ENCODE data around the gene ATP6V1D. TPM values are rescaled to one million over a fixed set of nuclear protein-coding genes. Genes with fewer than 3 reads are reported as not detected.

Gene ATP6V1D
- total and polyA plus RNA-seq, 9 of the 15 experiments (the other 6 are each of a cell fraction or from before 2014, with no cell fraction given), result 35.5 to 91.0 (median 50.0) TPM

DNA sequence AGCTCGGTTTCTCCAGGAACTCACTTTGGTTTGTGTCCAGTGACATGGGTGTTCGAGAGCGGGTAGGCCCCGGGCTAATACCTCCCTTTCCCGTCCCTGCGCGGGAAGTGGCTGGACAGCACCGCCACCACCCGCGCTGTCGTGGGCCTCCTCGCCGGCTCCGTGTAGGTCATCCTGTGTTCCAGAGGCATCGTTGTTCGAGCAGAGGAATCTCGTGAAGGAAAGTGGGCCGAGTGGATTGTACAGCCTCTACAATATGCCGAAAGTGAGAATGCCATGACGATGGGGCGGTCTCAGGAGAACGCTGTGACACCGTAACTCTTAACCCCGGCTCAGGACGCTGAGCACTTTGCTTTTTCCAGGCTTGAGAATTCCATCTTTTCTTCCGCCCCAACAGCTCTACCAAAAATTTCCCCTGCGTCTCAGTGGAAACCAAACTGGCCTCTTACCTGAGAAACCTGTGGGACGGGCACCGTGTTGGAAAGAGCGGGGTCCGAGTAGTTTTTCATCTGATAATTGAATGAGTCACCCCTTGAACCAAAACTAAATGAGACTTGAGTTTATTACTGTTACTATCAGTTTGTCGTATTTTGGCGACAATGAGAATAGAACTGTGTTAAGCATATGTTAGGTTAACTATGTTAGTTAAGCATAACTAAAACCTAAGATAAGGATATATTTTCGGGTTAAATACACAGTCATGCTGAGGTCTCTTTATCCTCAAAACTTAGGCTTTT lies 1.0 kb upstream of the ATP6V1D start (continued):
- TF ChIP-seq, protein P1, sequence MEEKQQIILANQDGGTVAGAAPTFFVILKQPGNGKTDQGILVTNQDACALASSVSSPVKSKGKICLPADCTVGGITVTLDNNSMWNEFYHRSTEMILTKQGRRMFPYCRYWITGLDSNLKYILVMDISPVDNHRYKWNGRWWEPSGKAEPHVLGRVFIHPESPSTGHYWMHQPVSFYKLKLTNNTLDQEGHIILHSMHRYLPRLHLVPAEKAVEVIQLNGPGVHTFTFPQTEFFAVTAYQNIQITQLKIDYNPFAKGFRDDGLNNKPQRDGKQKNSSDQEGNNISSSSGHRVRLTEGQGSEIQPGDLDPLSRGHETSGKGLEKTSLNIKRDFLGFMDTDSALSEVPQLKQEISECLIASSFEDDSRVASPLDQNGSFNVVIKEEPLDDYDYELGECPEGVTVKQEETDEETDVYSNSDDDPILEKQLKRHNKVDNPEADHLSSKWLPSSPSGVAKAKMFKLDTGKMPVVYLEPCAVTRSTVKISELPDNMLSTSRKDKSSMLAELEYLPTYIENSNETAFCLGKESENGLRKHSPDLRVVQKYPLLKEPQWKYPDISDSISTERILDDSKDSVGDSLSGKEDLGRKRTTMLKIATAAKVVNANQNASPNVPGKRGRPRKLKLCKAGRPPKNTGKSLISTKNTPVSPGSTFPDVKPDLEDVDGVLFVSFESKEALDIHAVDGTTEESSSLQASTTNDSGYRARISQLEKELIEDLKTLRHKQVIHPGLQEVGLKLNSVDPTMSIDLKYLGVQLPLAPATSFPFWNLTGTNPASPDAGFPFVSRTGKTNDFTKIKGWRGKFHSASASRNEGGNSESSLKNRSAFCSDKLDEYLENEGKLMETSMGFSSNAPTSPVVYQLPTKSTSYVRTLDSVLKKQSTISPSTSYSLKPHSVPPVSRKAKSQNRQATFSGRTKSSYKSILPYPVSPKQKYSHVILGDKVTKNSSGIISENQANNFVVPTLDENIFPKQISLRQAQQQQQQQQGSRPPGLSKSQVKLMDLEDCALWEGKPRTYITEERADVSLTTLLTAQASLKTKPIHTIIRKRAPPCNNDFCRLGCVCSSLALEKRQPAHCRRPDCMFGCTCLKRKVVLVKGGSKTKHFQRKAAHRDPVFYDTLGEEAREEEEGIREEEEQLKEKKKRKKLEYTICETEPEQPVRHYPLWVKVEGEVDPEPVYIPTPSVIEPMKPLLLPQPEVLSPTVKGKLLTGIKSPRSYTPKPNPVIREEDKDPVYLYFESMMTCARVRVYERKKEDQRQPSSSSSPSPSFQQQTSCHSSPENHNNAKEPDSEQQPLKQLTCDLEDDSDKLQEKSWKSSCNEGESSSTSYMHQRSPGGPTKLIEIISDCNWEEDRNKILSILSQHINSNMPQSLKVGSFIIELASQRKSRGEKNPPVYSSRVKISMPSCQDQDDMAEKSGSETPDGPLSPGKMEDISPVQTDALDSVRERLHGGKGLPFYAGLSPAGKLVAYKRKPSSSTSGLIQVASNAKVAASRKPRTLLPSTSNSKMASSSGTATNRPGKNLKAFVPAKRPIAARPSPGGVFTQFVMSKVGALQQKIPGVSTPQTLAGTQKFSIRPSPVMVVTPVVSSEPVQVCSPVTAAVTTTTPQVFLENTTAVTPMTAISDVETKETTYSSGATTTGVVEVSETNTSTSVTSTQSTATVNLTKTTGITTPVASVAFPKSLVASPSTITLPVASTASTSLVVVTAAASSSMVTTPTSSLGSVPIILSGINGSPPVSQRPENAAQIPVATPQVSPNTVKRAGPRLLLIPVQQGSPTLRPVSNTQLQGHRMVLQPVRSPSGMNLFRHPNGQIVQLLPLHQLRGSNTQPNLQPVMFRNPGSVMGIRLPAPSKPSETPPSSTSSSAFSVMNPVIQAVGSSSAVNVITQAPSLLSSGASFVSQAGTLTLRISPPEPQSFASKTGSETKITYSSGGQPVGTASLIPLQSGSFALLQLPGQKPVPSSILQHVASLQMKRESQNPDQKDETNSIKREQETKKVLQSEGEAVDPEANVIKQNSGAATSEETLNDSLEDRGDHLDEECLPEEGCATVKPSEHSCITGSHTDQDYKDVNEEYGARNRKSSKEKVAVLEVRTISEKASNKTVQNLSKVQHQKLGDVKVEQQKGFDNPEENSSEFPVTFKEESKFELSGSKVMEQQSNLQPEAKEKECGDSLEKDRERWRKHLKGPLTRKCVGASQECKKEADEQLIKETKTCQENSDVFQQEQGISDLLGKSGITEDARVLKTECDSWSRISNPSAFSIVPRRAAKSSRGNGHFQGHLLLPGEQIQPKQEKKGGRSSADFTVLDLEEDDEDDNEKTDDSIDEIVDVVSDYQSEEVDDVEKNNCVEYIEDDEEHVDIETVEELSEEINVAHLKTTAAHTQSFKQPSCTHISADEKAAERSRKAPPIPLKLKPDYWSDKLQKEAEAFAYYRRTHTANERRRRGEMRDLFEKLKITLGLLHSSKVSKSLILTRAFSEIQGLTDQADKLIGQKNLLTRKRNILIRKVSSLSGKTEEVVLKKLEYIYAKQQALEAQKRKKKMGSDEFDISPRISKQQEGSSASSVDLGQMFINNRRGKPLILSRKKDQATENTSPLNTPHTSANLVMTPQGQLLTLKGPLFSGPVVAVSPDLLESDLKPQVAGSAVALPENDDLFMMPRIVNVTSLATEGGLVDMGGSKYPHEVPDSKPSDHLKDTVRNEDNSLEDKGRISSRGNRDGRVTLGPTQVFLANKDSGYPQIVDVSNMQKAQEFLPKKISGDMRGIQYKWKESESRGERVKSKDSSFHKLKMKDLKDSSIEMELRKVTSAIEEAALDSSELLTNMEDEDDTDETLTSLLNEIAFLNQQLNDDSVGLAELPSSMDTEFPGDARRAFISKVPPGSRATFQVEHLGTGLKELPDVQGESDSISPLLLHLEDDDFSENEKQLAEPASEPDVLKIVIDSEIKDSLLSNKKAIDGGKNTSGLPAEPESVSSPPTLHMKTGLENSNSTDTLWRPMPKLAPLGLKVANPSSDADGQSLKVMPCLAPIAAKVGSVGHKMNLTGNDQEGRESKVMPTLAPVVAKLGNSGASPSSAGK (IDR thresholded peaks at IDR 0.05), result no peak
- TF ChIP-seq ZNF143 (CRISPR knock-in tag; IDR thresholded peaks at IDR 0.05) (no peak), FOSL1 (tag; conservative IDR thresholded peaks at IDR 0.05) (peak; percentile 69), KAT7 (CRISPR knock-in tag; IDR thresholded peaks at IDR 0.05; ENCODE audit: borderline replicate concordance) (0 out of 2 replicates have a peak, but pooled peaks have one; percentile 74), MEIS2 (IDR thresholded peaks at IDR 0.05; ENCODE audit: partially characterized antibody) (no peak), SMAD4 (CRISPR knock-in tag; conservative IDR thresholded peaks at IDR 0.05) (no peak), PCBP2 (IDR thresholded peaks at IDR 0.05; ENCODE audit: low read depth, low read length, poor library complexity, severe bottlenecking) (no peak), BRF1 (IDR thresholded peaks at IDR 0.05; ENCODE audit: borderline replicate concordance, extremely low read depth, insufficient read length) (no peak), SIN3A (IDR thresholded peaks at IDR 0.05; ENCODE audit: borderline replicate concordance in 2 of 2, control insufficient read depth in 1 of 2, low read depth in 2 of 2, low read length in 2 of 2) (peak; percentile 10 to 82; a peak in 2 of 4 replicates), TAF9B (IDR thresholded peaks at IDR 0.05; ENCODE audit: partially characterized antibody) (no peak)
- TF ChIP-seq, protein P2, sequence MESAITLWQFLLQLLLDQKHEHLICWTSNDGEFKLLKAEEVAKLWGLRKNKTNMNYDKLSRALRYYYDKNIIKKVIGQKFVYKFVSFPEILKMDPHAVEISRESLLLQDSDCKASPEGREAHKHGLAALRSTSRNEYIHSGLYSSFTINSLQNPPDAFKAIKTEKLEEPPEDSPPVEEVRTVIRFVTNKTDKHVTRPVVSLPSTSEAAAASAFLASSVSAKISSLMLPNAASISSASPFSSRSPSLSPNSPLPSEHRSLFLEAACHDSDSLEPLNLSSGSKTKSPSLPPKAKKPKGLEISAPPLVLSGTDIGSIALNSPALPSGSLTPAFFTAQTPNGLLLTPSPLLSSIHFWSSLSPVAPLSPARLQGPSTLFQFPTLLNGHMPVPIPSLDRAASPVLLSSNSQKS (CRISPR knock-in tag; IDR thresholded peaks at IDR 0.05), result no peak
- TF ChIP-seq, protein P3, sequence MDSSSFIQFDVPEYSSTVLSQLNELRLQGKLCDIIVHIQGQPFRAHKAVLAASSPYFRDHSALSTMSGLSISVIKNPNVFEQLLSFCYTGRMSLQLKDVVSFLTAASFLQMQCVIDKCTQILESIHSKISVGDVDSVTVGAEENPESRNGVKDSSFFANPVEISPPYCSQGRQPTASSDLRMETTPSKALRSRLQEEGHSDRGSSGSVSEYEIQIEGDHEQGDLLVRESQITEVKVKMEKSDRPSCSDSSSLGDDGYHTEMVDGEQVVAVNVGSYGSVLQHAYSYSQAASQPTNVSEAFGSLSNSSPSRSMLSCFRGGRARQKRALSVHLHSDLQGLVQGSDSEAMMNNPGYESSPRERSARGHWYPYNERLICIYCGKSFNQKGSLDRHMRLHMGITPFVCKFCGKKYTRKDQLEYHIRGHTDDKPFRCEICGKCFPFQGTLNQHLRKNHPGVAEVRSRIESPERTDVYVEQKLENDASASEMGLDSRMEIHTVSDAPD (CRISPR knock-in tag; IDR thresholded peaks at IDR 0.05), result no peak

Measured in K562 (cell line).